Duodenal mucosa (tissue), 2 donors: ENCODE measurements around the gene TPPP3.

Experiments
- H3K27ac ChIP-seq: one replicate; pipeline ENCODE4 v1.7.0; 2013; ENCODE audit warnings: low read depth, low read length
- H3K27me3 ChIP-seq, 2 donors: one replicate each; pipeline ENCODE4 v1.7.0; 2013; ENCODE audit warnings: low read length in 2 of 2, control low read depth in 1 of 2; ENCODE audit not compliant: insufficient read depth in 2 of 2, control insufficient read depth in 1 of 2
- H3K36me3 ChIP-seq, 2 donors: one replicate each; pipeline ENCODE4 v1.7.0; 2013; ENCODE audit warnings: low read length in 2 of 2, control low read depth in 1 of 2; ENCODE audit not compliant: insufficient read depth in 2 of 2, control insufficient read depth in 1 of 2
- H3K4me1 ChIP-seq, 2 donors: one replicate each; pipeline ENCODE4 v1.7.0; 2013; ENCODE audit warnings: low read length in 2 of 2, control low read depth in 1 of 2; ENCODE audit not compliant: insufficient read depth in 2 of 2, control insufficient read depth in 1 of 2
- H3K4me3 ChIP-seq, 2 donors: one replicate each; pipeline ENCODE4 v1.7.0; 2013; ENCODE audit warnings: low read length in 2 of 2, low read depth in 1 of 2
- H3K9ac ChIP-seq, 2 donors: one replicate each; pipeline ENCODE4 v1.7.0; 2013; ENCODE audit warnings: low read length in 2 of 2, low read depth in 1 of 2
- H3K9me3 ChIP-seq, 2 donors: one replicate each; pipeline ENCODE4 v1.7.0; 2013; ENCODE audit warnings: low read length in 2 of 2, control low read depth in 1 of 2; ENCODE audit not compliant: control insufficient read depth in 1 of 2

The TPPP3 gene

GRCh38 chr16:67396159-67397035 is 3.1 kb upstream of the TPPP3 start:
- no peaks in the 10 kb centered on the region for H3K36me3 ChIP-seq
- H3K9me3 ChIP-seq: no peaks in the 10 kb centered on the region
- H3K27me3 ChIP-seq: peaks cover 0 to 3% of the 10 kb centered on the region in 2 donors
- peaks cover 32 to 55% of the 10 kb centered on the region in 2 donors for H3K4me1 ChIP-seq
- peak overlapping the region; percentile 21 to 54 for H3K9ac ChIP-seq
- no peak overlapping the region for H3K4me3 ChIP-seq
- peak overlapping the region; percentile 58 for H3K27ac ChIP-seq

- Histone ChIP-seq H3K9me3 (no peaks in the 10 kb centered on the region), H3K4me3 (no peak overlapping the region), H3K27me3 (peaks cover 0 to 3% of the 10 kb centered on the region in 2 donors), H3K4me1 (peaks cover 32 to 61% of the 10 kb centered on the region in 2 donors), H3K9ac (peak overlapping the region; percentile 21 to 54), H3K27ac (peak overlapping the region; percentile 43), H3K36me3 (no peaks in the 10 kb centered on the region)
These were observed 2.3 kb upstream of the TPPP3 start for GRCh38 chr16:67395458-67396158.

GRCh38 chr16:67395105-67395457 is 1.8 kb upstream of the TPPP3 start:
- Histone ChIP-seq H3K4me3 (no peak overlapping the region), H3K4me1 (peaks cover 32 to 64% of the 10 kb centered on the region in 2 donors), H3K9me3 (no peaks in the 10 kb centered on the region), H3K27ac (no peak overlapping the region), H3K9ac (peak overlapping the region in 1 of 2 donors; percentile 21), H3K27me3 (peaks cover 0 to 3% of the 10 kb centered on the region in 2 donors), H3K36me3 (no peaks in the 10 kb centered on the region)

- peak overlapping the region in 1 of 2 donors; percentile 65 for H3K4me3 ChIP-seq
- no peak overlapping the region for H3K27ac ChIP-seq
- peak overlapping the region; percentile 25 to 49 for H3K9ac ChIP-seq
- peaks cover 0 to 3% of the 10 kb centered on the region in 2 donors for H3K27me3 ChIP-seq
- H3K9me3 ChIP-seq: no peaks in the 10 kb centered on the region
- peaks cover 29 to 65% of the 10 kb centered on the region in 2 donors for H3K4me1 ChIP-seq
- H3K36me3 ChIP-seq: no peaks in the 10 kb centered on the region
These were observed 1.1 kb upstream of the TPPP3 start for GRCh38 chr16:67394155-67395104.

- no peaks in the 10 kb centered on the region for H3K9me3 ChIP-seq
- peak overlapping the region; percentile 42 to 65 for H3K4me3 ChIP-seq
- peaks cover 0 to 3% of the 10 kb centered on the region in 2 donors for H3K27me3 ChIP-seq
- H3K4me1 ChIP-seq: peaks cover 25 to 61% of the 10 kb centered on the region in 2 donors
- H3K27ac ChIP-seq: peak overlapping the region; percentile 25
- H3K36me3 ChIP-seq: no peaks in the 10 kb centered on the region
- H3K9ac ChIP-seq: peak overlapping the region; percentile 25 to 49
These were observed 473 bp upstream of the TPPP3 start for GRCh38 chr16:67393788-67394154.

- Histone ChIP-seq H3K9me3 (no peaks in the 10 kb centered on the region), H3K9ac (peak overlapping the region; percentile 49 to 60), H3K4me1 (peaks cover 25 to 61% of the 10 kb centered on the region in 2 donors), H3K36me3 (no peaks in the 10 kb centered on the region), H3K27ac (peak overlapping the region; percentile 50), H3K27me3 (peaks cover 0 to 3% of the 10 kb centered on the region in 2 donors), H3K4me3 (peak overlapping the region; percentile 52 to 65)
These were observed 818 bp downstream of the TPPP3 start for GRCh38 chr16:67392301-67393059.

- peak overlapping the region in 1 of 2 donors; percentile 52 for H3K4me3 ChIP-seq
- peaks cover 0 to 3% of the 10 kb centered on the region in 2 donors for H3K27me3 ChIP-seq
- H3K9me3 ChIP-seq: no peaks in the 10 kb centered on the region
- no peak overlapping the region for H3K9ac ChIP-seq
- H3K4me1 ChIP-seq: peaks cover 21 to 56% of the 10 kb centered on the region in 2 donors
- no peaks in the 10 kb centered on the region for H3K36me3 ChIP-seq
- H3K27ac ChIP-seq: no peak overlapping the region
These were observed 1.6 kb downstream of the TPPP3 start for GRCh38 chr16:67391424-67392300.

- no peaks in the 10 kb centered on the region for H3K9me3 ChIP-seq
- no peak overlapping the region for H3K27ac ChIP-seq
- no peak overlapping the region for H3K4me3 ChIP-seq
These were observed 2.4 kb downstream of the TPPP3 start for GRCh38 chr16:67390816-67391423.

More at GRCh38 chr16:67390816-67391423, 2.4 kb downstream of the TPPP3 start:
- no peak overlapping the region for H3K9ac ChIP-seq
- peaks cover 17 to 50% of the 10 kb centered on the region in 2 donors for H3K4me1 ChIP-seq
- H3K27me3 ChIP-seq: peaks cover 0 to 3% of the 10 kb centered on the region in 2 donors
- no peaks in the 10 kb centered on the region for H3K36me3 ChIP-seq
